GM19455 (cell line): ENCODE measurements around the gene ANTXRL.
"Not testable (repeated sequence)": the region's sequence is repeated elsewhere in the genome, so short reads cannot be mapped to it uniquely, and the experiment has no call there.

ENCODE experiments used
- ATAC-seq: cut with Tn5 transposase; IDR thresholded peaks from one replicate; pipeline ENCODE4 v1.9.1; 2021; ENCODE audit not compliant: unreplicated experiment

The ANTXRL gene

GRCh38 chr10:46306516-46307184 lies 19.9 kb downstream of the ANTXRL start:
- ATAC-seq: no peak

- no peak for ATAC-seq
These were observed 20.7 kb downstream of the ANTXRL start for GRCh38 chr10:46307281-46308112.

- ATAC-seq: no peak
These were observed 21.3 kb downstream of the ANTXRL start for GRCh38 chr10:46308113-46308415.

- no peak for ATAC-seq
These were observed 22.1 kb downstream of the ANTXRL start for GRCh38 chr10:46308666-46309450.

- ATAC-seq: no peak
These were observed 22.8 kb downstream of the ANTXRL start for GRCh38 chr10:46309511-46310142.

- ATAC-seq: no peak
These were observed 23.3 kb downstream of the ANTXRL start for GRCh38 chr10:46310143-46310514.

GRCh38 chr10:46310851-46311250 lies 24.1 kb downstream of the ANTXRL start:
- no peak for ATAC-seq

GRCh38 chr10:46311501-46311951 lies 24.7 kb downstream of the ANTXRL start:
- no peak for ATAC-seq

GRCh38 chr10:46311961-46312431 lies 25.2 kb downstream of the ANTXRL start:
- ATAC-seq: not testable (repeated sequence)

- ATAC-seq: no peak
These were observed 26.2 kb downstream of the ANTXRL start for GRCh38 chr10:46312953-46313352.

GRCh38 chr10:46314071-46314470 lies 27.3 kb downstream of the ANTXRL start:
- ATAC-seq: no peak

GRCh38 chr10:46315071-46315860 lies 28.5 kb downstream of the ANTXRL start:
- not testable (repeated sequence) for ATAC-seq

GRCh38 chr10:46317370-46317769 lies 30.6 kb downstream of the ANTXRL start:
- no peak for ATAC-seq

GRCh38 chr10:46317889-46318288 lies 31.1 kb downstream of the ANTXRL start:
- no peak for ATAC-seq

- no peak for ATAC-seq
These were observed 32.0 kb downstream of the ANTXRL start for GRCh38 chr10:46318799-46319198.

- ATAC-seq: no peak
These were observed 32.6 kb downstream of the ANTXRL start for GRCh38 chr10:46319389-46319788.

- no peak for ATAC-seq
These were observed 35.0 kb downstream of the ANTXRL start for GRCh38 chr10:46321770-46322169.

- no peak for ATAC-seq
These were observed 36.4 kb downstream of the ANTXRL start for GRCh38 chr10:46323176-46323575.

GRCh38 chr10:46325021-46325420 lies 38.2 kb downstream of the ANTXRL start:
- no peak for ATAC-seq

- ATAC-seq: no peak
These were observed 39.3 kb downstream of the ANTXRL start for GRCh38 chr10:46326066-46326465.
